ENCODE data around the gene IL36G. TPM values are rescaled to one million over a fixed set of nuclear protein-coding genes. Genes with fewer than 3 reads are reported as not detected.

The IL36G gene
- total RNA-seq, 1 donor from 2014 or later, result 27.4 TPM

DNA sequence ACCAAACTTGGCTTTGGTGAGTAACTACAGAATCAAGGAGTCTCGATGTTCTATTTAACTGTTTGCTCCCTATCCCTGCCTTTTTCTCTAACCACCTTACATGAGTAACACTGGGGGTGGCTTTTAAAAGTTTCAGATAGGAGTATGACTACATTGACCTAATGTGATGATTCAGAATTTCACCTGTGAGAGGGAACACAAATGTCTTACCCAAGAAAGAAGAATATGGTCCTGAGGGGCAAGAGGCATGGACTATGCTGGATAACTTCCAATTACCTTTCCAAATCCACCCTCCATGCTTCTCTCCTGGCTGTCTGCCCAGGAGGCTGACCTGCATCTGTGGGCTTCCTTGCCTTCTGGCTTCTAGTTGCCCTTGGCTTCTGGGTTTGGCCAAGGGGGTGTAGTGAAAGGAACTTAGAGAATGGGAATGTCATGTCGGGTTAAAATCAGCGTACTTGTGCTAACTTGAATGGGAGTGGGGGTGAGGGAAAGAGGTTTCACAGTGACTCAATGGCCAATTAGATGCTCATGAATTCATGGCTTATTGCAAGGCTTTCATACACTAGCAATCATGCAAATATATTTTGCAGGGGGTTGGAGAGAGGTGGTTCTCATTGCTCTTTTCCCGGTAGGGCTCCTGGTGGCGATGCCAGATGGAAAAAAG lies 5.3 kb upstream of the IL36G start:
- ATAC-seq, result peak; percentile 69

GRCh38 chr2:112973156-112973555 lies 4.7 kb upstream of the IL36G start:
- ATAC-seq, result peak; percentile 67

GRCh38 chr2:112979731-112980130 lies 1.9 kb downstream of the IL36G start:
- ATAC-seq, result no peak

DNA sequence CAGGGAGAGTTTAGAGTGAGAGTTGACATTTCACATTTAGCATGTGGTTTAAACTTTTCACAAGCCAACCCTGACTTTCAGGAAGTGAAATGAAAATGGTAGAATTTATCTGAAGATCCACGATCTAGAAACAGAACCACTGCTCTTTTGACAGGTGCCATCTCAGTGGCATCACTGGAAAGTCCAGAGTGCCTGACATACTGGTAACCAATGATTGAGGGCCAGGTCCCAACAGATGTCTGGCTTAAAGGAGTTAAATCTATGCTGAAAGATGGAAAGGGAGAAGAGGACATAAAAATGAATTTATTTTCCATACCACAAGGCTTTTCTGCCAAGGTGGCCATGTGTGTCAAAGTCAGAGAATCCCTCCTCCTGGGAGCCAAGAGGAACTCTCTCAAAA lies 2.7 kb downstream of the IL36G start:
- ATAC-seq, result no peak

GRCh38 chr2:112985090-112985489 lies 7.3 kb downstream of the IL36G start:
- no peak for ATAC-seq

- ATAC-seq, result no peak
Observed at GRCh38 chr2:112989611-112990010, 11.8 kb downstream of the IL36G start.

DNA sequence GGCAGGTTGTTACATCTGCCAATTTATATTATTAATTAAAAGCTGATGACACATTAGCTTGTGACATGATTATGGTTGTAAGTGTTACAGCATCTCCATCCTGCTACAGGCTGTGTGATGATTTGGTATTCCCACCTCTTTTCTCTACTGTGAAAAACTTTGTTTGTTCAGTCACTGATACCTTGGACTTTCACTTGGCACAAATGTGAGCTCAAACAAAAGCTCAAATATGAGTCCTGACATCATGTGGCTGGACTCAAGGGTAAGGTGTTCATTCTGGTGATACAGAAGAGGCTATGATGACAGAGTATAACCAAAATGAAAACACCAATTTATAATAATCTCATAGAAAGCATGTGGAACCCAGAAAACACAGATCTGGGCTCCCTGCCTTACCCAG lies 16.0 kb downstream of the IL36G start:
- ATAC-seq, result no peak

DNA sequence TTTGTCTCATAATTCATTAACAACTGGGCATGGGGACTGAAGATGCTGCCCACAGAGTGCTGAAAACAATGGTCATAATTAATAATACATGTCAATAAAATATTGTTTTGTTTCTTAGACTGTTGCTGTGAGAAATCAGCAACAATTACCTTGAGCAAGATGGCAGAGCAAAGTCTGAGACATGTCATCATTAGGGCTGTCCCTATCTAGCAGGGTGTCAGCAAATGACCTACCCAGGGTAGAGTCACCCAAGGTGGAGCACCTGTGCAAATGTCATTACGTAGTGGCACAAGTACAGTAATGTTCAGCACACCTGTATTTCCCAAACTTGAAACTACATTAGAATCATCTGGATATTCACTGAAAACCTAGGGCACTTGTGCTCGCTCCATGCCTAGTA lies 16.8 kb downstream of the IL36G start:
- peak; percentile 65 for ATAC-seq

DNA sequence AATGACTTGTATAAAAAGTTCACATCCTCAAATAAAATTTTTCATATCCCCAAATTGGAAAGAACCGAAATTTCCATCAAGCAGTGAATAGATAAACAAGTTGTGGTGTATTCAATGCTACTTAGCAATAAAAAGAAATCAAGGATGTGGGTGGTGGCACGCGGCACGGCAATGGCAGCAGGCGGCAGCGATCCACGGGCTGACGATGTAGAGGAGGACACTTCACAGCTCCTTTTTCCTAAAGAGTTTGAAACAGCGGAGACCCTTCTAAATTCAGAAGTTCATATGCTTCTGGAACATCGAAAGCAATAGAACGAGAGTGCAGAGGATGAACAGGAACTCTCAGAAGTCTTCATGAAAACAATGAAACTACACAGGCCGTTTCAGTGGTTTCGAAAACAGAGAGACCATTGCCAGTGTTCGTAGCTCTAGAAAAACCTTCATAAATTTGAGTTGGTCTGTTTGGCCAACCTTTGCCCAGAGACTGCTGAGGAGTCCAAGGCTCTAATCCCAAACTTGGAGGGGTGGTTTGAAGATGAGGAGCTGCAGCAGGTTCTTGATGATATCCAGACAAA lies 17.6 kb downstream of the IL36G start:
- ATAC-seq, result no peak

DNA sequence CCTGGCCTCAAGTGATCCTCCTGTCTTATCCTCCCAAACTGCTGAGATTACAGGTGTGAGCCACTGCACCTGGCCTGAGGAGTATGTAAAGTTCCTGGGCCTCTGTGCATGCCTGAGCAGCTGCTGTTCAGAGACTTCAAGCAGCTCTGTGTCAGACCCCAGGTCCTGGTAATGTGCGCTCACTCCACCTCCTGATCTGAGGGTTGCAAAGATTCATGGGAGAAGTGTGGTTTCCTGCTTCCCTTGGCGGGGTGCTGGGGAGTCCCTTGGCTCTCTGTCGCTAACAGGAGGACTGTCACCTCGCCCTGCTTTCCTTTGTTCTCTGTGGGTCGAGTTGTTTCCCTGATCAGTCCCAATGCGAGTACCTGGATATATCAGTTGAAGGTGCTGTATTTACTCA lies 18.8 kb downstream of the IL36G start:
- no peak for ATAC-seq

- no peak for ATAC-seq
Observed at GRCh38 chr2:112997151-112997550, 19.3 kb downstream of the IL36G start.

DNA sequence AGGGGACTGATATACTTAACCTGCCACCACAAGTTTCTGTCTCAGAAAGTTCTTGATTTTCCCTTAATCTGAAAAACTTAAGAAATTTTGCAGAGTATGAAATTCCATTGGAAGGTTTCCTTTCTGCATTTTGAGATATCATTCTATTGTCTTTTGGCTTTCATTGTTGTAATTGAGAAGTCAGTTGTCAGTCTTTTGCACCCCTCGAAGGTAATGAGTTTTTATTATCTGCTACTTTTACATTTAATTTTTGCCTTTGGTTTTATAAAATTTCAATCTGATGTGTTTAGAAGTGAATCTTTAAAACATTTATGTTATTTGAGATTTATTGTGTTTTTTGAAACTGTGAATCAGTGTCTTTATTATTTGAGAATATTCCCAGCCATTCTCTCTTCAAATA lies 22.6 kb downstream of the IL36G start:
- ATAC-seq, result no peak

DNA sequence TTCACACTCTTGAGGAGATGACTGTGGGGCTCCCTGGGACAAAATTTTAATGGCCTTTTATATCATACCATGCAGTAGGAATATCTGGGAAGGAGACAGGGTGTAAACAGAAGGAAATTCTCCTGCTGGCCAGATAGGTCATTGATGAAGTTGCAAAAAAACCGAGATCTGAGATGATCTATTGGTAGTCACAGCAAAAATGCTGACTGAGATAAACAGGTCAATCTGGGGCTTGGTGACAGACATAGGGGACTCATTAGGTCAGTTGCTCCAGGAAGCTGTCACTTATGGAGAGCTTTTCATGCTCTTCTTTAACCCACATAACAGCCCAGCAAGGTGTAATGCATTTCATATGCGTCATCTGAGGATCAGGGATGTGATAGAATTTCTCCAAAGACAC lies 24.9 kb downstream of the IL36G start:
- no peak for ATAC-seq

DNA sequence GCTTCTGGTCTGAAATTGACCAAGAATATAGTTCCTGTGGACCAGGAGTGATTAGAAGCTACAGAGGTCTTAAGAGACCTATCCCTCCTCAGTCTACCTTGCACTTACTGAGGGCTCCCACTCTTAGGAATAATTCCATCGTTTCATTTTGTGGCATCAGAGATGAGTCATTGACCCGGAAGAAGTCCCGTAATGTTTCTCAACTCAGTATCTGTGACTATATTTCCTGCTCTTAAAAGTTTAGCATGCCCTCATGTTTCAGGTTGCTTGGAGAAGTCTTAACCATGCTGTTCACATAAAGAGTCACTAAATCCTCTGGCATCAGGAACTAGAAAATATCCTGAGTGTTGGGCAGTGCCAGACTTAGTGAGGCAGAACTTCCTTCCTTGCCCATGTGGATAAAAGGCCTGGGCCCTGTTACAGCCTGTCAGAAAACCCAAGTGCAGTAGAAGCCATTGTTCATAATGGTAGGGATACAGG lies 27.3 kb downstream of the IL36G start, which contains the start of gene IL36A:
Gene IL36A (plus strand): TSS at position 430 of the 480 bp plus-strand sequence. CDS start 413 bp downstream, outside the sequence.
- ATAC-seq, result peak; percentile 83

GRCh38 chr2:113007250-113007649 lies 29.4 kb downstream of the IL36G start:
- no peak for ATAC-seq

DNA sequence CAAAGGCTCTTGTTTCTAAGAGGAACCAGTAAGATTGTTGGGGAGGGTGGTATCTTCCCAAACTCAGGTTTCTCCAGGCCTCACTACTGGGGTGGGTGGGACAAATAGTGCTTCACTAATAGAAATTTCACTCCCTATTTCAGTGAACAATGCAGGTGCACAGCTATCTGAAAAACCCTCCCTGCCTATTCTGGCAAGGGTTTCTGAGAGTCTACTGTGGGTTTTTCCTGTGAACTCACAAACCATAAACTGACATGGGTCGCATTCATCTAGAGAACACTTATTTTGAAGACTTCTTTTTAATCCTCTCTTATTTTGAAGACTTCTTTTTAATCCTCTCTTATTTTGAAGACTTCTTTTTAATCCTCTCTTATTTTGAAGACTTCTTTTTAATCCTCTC lies 31.8 kb downstream of the IL36G start:
- no peak for ATAC-seq

DNA sequence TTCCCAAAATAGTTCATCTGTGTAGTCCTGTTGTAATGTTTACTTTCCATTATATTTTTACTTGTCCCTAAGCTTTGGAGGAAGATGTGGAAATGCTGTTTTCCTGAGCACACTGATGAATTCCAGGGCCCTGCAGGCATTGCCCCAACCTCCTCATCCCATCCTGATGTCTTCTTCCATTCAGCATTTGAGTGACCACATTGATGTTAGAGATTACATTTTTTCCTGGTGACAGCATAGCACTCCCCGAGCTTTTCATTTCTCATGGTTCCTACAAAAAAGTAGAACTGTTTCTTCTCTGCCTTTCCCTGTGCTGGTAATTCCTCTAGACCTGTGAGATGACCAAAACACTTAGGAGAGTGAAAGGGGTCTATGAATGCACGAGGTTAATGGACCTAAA lies 32.3 kb downstream of the IL36G start:
- no peak for ATAC-seq

DNA sequence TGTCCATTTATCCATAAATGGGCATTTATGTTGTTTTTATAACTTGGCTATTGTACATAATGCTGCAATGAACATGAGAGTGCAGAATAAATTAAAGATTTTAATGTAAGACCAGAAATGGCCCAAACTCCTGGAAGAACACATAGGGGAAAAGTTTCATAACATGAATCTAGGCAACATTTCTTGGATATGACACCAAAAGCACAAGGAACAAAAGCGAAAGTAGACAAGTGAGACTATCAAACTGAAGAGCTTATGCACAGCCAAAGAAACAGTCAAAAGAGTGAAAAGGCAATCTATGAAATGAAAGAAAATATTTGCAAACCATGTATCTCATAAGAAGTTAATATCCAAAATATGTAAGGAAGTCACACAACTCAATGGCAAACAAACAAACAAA lies 33.3 kb downstream of the IL36G start:
- no peak for ATAC-seq

DNA sequence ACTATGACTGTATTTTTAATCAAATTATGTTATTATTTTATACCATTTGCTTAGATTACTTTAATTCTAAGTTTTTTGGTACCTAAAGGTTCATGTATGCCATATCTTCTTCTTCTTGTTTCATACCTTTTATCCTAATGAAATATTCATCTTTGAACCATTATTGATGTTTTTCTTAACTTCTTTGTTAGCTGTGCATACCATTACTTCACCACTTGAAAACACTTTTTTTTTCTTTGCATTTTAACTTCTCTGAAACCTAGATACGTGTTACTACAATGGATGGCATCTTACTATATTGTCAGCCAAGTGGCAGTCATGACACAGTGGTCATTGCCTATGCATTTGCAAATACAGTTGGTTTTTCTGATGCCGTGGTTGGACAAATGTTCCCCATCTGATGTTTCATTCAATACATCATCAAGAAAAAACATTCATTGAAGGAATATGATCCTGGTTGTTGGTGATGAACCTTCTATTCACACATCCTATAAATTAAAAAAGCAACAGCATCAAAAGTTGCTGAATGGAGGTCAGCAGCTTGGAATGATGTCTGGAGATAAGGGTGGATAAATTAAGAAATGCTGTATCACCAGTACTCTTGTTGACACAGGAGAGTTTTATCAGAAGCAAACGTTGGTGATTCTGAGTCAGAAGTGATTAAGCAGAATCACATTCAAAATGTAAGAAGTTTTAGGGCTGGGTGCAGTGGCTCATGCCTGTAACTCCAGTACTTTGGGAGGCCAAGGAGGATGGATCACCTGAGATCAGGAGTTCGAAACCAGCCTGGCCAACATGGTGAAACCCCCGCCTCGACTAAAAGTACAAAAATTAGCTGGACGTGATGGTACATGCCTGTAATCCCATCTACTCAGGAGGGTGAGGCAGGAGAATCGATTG lies 34.9 kb downstream of the IL36G start:
- ATAC-seq, result no peak

DNA sequence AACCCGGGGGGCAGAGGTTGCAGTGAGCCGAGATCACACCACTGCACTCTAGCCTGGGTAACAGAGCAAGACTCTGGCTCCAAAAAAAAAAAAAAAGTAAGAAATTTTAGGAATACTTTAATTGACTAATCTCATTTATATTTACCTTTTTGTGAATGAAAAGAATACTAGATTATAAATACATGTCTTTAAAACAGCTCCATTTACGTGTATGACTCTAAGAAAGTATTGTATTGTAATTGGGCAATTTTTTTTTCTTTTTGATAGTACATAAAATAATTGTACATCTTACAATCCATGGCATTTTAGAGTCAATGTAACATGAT lies 35.5 kb downstream of the IL36G start:
- ATAC-seq, result no peak

GRCh38 chr2:113014067-113014466 lies 36.3 kb downstream of the IL36G start:
- ATAC-seq, result no peak

DNA sequence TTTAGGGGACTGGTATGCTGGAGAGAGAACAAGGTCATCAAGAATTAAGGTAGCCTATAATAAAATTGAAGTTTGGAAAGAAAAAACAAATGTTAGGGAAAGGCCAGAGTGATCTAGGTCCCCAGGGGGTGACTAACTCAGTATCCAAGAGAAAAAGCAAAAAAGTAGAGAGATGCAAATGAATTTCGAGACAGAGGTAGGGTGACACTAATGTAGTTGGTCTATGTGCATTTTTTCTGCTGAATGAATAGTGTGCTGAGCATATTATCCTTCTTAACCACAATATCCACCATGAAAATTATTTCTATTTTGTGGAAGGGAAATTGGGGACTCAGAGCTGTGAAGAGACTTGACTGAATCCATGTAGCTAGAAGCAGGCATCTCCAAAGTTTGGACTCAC lies 37.2 kb downstream of the IL36G start:
- ATAC-seq, result no peak

GRCh38 chr2:113015655-113016054 lies 37.8 kb downstream of the IL36G start:
- ATAC-seq, result peak; percentile 74

- ATAC-seq, result no peak
Observed at GRCh38 chr2:113018509-113018908, 40.7 kb downstream of the IL36G start.
